ENCODE results near the gene CALHM4. TPM values are rescaled to one million over a fixed set of nuclear protein-coding genes. Genes with fewer than 3 reads are reported as not detected.
"Not testable (repeated sequence)": the region's sequence is repeated elsewhere in the genome, so short reads cannot be mapped to it uniquely, and the experiment has no call there.

Gene CALHM4
- total RNA-seq, 1 donor from 2014 or later, result 0.13 TPM

GRCh38 chr6:116575227-116575626, 21.7 kb downstream of the CALHM4 start:
- DNase-seq (ENCODE audit: low read depth in 2 of 2), result no peak

GRCh38 chr6:116577486-116577885, 23.9 kb downstream of the CALHM4 start:
- no peak for DNase-seq (ENCODE audit: low read depth in 2 of 2)

GRCh38 chr6:116578335-116578734, 24.8 kb downstream of the CALHM4 start:
- no peak for DNase-seq (ENCODE audit: low read depth in 2 of 2)

GRCh38 chr6:116579143-116579542, 25.6 kb downstream of the CALHM4 start:
- no peak for DNase-seq (ENCODE audit: low read depth in 2 of 2)

GRCh38 chr6:116580198-116580597, 26.6 kb downstream of the CALHM4 start:
- DNase-seq (ENCODE audit: low read depth in 2 of 2), result no peak

GRCh38 chr6:116586276-116586675, 32.7 kb downstream of the CALHM4 start:
- DNase-seq (ENCODE audit: low read depth in 2 of 2), result no peak

- no peak for DNase-seq (ENCODE audit: low read depth in 2 of 2)
Observed at GRCh38 chr6:116586738-116587137, 33.2 kb downstream of the CALHM4 start.

GRCh38 chr6:116595247-116595646, 41.7 kb downstream of the CALHM4 start:
- DNase-seq (ENCODE audit: low read depth in 2 of 2), result no peak

- peak; percentile 34 to 37 for DNase-seq (ENCODE audit: low read depth in 2 of 2)
Observed at GRCh38 chr6:116596815-116597214, 43.3 kb downstream of the CALHM4 start.

- not testable (repeated sequence) for DNase-seq (ENCODE audit: low read depth in 2 of 2)
Observed at GRCh38 chr6:116603916-116604315, 50.4 kb downstream of the CALHM4 start.

- not testable (repeated sequence) for DNase-seq (ENCODE audit: low read depth in 2 of 2)
Observed at GRCh38 chr6:116604868-116605267, 51.3 kb downstream of the CALHM4 start.

- DNase-seq (ENCODE audit: low read depth in 2 of 2), result no peak
Observed at GRCh38 chr6:116605935-116606334, 52.4 kb downstream of the CALHM4 start.

Other genes starting within 250 kb of the CALHM4 start
- gene DSE, start 182.8 kb upstream of the CALHM4 start, total RNA-seq, result 6.8 and 9.4 TPM in 2 replicates
- 0.90 and 1.0 TPM in 2 replicates for gene CALHM6, start 92.4 kb upstream of the CALHM4 start, total RNA-seq
- 0.64 and 1.4 TPM in 2 replicates for gene CALHM5, start 42.1 kb upstream of the CALHM4 start, total RNA-seq
- under 0.01 and 0.25 TPM in 2 replicates for gene TRAPPC3L, start 8.1 kb upstream of the CALHM4 start, total RNA-seq
- 17.1 and 17.2 TPM in 2 replicates for gene RWDD1, start 17.8 kb downstream of the CALHM4 start, total RNA-seq
- gene RSPH4A, start 62.7 kb downstream of the CALHM4 start, total RNA-seq, result 0.51 and 0.89 TPM in 2 replicates
- 16.2 and 22.8 TPM in 2 replicates for gene ZUP1, start 115.0 kb downstream of the CALHM4 start, total RNA-seq
- gene KPNA5, start 127.5 kb downstream of the CALHM4 start, total RNA-seq, result 6.9 and 9.9 TPM in 2 replicates
- 6.2 and 11.1 TPM in 2 replicates for gene FAM162B, start 212.0 kb downstream of the CALHM4 start, total RNA-seq